K562 (cell line): ENCODE results near the gene SCRN1. TPM values are rescaled to one million over a fixed set of nuclear protein-coding genes. Genes with fewer than 3 reads are reported as not detected.

ENCODE experiments used
- CHD4 ChIP-seq: fragments of 200-600 bp; sonication (generic); IDR thresholded peaks from 3 replicates; pipeline ENCODE4 v1.6.1; 2012; ENCODE audit warnings: low read depth, mild to moderate bottlenecking, mixed read lengths, low read length, inconsistent platforms; ENCODE audit not compliant: insufficient read depth, insufficient replicate concordance, poor library complexity, severe bottlenecking
- E2F3 ChIP-seq: fragments of 250-450 bp; sonication (Bioruptor Pico); IDR thresholded peaks from 2 replicates; pipeline ENCODE4 v1.4.0; 2020; ENCODE audit warnings: mild to moderate bottlenecking
- ELK3 ChIP-seq: fragments of 450-650 bp; formaldehyde crosslinking; IDR thresholded peaks from 2 replicates; pipeline ENCODE4 v1.4.0; 2020; ENCODE audit warnings: mild to moderate bottlenecking
- GTF2F1 ChIP-seq: IDR thresholded peaks from 2 replicates; pipeline ENCODE4 v1.6.1; 2011; ENCODE audit warnings: low read depth, low read length, improper control_type of control experiment
- HDAC8 ChIP-seq: fragments of 450-650 bp; IDR thresholded peaks from 2 replicates; pipeline ENCODE4 v1.6.1; 2016; ENCODE audit warnings: mild to moderate bottlenecking, missing genetic modification characterization, moderate library complexity, missing compliant biosample characterization
- KLF6 ChIP-seq: fragments of 250-450 bp; sonication (Bioruptor Pico); IDR thresholded peaks from 2 replicates; pipeline ENCODE4 v1.4.0; 2020; ENCODE audit warnings: mild to moderate bottlenecking, moderate library complexity, borderline replicate concordance
- MBD2 ChIP-seq: sonication (generic); IDR thresholded peaks from 2 replicates; pipeline ENCODE4 v1.6.1; 2016; ENCODE audit warnings: low read depth, borderline replicate concordance
- MCM3 ChIP-seq: fragments of 450-650 bp; IDR thresholded peaks from 2 replicates; pipeline ENCODE4 v1.6.1; 2016
- NBN ChIP-seq: fragments of 450-650 bp; IDR thresholded peaks from 2 replicates; pipeline ENCODE4 v1.6.1; 2016; ENCODE audit warnings: low read depth, mild to moderate bottlenecking
- RHOXF2B ChIP-seq: fragments of 250-450 bp; sonication (Bioruptor Pico); conservative IDR thresholded peaks from 2 replicates; pipeline ENCODE4 v1.5.1; 2021
- TAL1 ChIP-seq: fragments of 450-650 bp; IDR thresholded peaks from 2 replicates; pipeline ENCODE4 v1.6.1; 2016; ENCODE audit warnings: mild to moderate bottlenecking
- THRAP3 ChIP-seq: fragments of 450-650 bp; IDR thresholded peaks from 2 replicates; pipeline ENCODE4 v1.6.1; 2016; ENCODE audit warnings: mild to moderate bottlenecking, inconsistent platforms, borderline replicate concordance
- ZBTB5 ChIP-seq: fragments of 450-650 bp; IDR thresholded peaks from 2 replicates; pipeline ENCODE4 v1.6.1; 2017; ENCODE audit warnings: antibody characterized with exemption
- ZNF644 ChIP-seq: fragments of 200-800 bp; sonication (Bioruptor generic); IDR thresholded peaks from 2 replicates; pipeline ENCODE4 v1.6.1; 2016; ENCODE audit warnings: low read depth, missing genetic modification characterization, missing compliant biosample characterization
- ZNF699 ChIP-seq: fragments of 250-450 bp; sonication (Bioruptor Pico); IDR thresholded peaks from 2 replicates; pipeline ENCODE4 v1.8.0; 2021; ENCODE audit warnings: mild to moderate bottlenecking, moderate library complexity; ENCODE audit not compliant: insufficient replicate concordance
- polyA plus RNA-seq, 8 experiments: library from polyadenylated mRNA; depleted of rRNA in 4 of 8; stranded (reverse) in 5 of 8; unstranded in 3 of 8; fragments of >200 nt; fragmentation: Nextera tagmentation in 2 of 8; fragmentation: Illumina TruSeq in 1 of 8; extraction: Ambion mirVana in 2 of 8; extraction: Trizol in 1 of 8; gene quantifications; 2 replicates each; pipeline versions ENCODE4 v1.2.1 to v1.2.3, GENCODE V29; 2011 to 2014; ENCODE audit warnings: inconsistent platforms in 1 of 8, missing spikeins in 1 of 8
- total RNA-seq, 7 experiments: library from RNA; depleted of rRNA in 6 of 7; stranded (reverse); fragments of >200 nt in 6 of 7; fragmentation: Illumina TruSeq in 2 of 7; extraction: Trizol in 2 of 7; gene quantifications; 2 replicates each; pipeline versions ENCODE4 v1.2.1 to v1.2.3, GENCODE V29; 2011 to 2021; ENCODE audit warnings: low replicate concordance in 1 of 7
- TF ChIP-seq, protein P1 (sequence below): sonication (generic); formaldehyde crosslinking; IDR thresholded peaks from 2 replicates; pipeline ENCODE4 v1.8.0; 2023; ENCODE audit warnings: mild to moderate bottlenecking, missing genetic modification reagents
- TF ChIP-seq, protein P2 (sequence below): fragments of 200-400 bp; formaldehyde crosslinking; IDR thresholded peaks from 2 replicates; pipeline ENCODE4 v1.6.1; 2017; ENCODE audit warnings: mild to moderate bottlenecking, low read depth, low read length, moderate library complexity

Gene SCRN1
- total and polyA plus RNA-seq, 9 of the 15 experiments (the other 6 are each of a cell fraction or from before 2014, with no cell fraction given), result 0.13 to 1.4 (median 0.20) TPM

DNA sequence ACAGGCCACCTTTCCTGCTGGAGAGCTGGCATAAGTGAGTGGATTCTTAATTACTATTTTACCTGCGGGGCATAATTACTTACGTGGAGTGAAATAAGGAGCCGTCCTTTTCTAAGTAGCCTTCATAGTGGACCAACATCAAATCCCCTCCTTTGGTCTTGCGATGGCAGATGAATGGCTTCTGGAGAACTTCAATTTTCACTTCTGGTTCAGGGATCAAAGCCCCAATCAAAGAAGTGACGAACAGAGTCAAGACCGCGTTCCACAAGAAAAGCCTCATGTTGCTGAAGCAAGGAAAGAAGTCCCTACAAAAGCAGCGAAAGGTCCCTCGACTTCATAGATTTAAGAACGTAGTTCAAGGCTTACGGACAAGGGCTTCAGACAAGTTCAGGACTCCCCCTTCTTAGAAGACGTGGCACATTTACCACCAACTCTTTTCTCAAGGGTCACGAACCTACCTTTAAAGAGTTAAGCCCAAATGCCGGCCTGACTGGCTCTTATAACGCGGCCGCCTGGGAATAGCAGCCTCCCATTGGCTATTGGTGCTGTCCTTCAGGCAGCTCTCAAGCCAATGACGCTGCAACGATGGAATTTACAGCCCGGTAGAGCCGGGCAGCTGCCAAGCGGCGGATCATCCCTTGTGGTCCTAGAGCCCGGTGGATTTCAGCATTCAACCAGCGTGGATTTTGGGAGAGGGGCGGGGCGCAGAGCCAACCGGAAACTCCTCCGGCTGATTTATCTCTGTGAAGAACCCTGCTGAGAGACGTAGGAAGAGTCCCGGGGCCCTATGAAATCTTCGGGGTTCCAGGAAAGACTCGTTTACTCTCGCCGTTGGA lies 36.8 kb upstream of the SCRN1 start, which contains the start of gene FKBP14 (continued):
- TF ChIP-seq, protein P1, sequence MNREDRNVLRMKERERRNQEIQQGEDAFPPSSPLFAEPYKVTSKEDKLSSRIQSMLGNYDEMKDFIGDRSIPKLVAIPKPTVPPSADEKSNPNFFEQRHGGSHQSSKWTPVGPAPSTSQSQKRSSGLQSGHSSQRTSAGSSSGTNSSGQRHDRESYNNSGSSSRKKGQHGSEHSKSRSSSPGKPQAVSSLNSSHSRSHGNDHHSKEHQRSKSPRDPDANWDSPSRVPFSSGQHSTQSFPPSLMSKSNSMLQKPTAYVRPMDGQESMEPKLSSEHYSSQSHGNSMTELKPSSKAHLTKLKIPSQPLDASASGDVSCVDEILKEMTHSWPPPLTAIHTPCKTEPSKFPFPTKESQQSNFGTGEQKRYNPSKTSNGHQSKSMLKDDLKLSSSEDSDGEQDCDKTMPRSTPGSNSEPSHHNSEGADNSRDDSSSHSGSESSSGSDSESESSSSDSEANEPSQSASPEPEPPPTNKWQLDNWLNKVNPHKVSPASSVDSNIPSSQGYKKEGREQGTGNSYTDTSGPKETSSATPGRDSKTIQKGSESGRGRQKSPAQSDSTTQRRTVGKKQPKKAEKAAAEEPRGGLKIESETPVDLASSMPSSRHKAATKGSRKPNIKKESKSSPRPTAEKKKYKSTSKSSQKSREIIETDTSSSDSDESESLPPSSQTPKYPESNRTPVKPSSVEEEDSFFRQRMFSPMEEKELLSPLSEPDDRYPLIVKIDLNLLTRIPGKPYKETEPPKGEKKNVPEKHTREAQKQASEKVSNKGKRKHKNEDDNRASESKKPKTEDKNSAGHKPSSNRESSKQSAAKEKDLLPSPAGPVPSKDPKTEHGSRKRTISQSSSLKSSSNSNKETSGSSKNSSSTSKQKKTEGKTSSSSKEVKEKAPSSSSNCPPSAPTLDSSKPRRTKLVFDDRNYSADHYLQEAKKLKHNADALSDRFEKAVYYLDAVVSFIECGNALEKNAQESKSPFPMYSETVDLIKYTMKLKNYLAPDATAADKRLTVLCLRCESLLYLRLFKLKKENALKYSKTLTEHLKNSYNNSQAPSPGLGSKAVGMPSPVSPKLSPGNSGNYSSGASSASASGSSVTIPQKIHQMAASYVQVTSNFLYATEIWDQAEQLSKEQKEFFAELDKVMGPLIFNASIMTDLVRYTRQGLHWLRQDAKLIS (CRISPR knock-in tag), result 0 out of 2 replicates have a peak, but pooled peaks have one; percentile 23
- no peak for TF ChIP-seq HDAC8 (tag)
- peak; percentile 94 for TF ChIP-seq MBD2
- TF ChIP-seq RHOXF2B (CRISPR knock-in tag), result no peak
- no peak for TF ChIP-seq ZNF699 (CRISPR knock-in tag)
- TF ChIP-seq CHD4, result no peak
- TF ChIP-seq ELK3 (CRISPR knock-in tag), result no peak
- TF ChIP-seq GTF2F1, result no peak
- TF ChIP-seq, protein P2, sequence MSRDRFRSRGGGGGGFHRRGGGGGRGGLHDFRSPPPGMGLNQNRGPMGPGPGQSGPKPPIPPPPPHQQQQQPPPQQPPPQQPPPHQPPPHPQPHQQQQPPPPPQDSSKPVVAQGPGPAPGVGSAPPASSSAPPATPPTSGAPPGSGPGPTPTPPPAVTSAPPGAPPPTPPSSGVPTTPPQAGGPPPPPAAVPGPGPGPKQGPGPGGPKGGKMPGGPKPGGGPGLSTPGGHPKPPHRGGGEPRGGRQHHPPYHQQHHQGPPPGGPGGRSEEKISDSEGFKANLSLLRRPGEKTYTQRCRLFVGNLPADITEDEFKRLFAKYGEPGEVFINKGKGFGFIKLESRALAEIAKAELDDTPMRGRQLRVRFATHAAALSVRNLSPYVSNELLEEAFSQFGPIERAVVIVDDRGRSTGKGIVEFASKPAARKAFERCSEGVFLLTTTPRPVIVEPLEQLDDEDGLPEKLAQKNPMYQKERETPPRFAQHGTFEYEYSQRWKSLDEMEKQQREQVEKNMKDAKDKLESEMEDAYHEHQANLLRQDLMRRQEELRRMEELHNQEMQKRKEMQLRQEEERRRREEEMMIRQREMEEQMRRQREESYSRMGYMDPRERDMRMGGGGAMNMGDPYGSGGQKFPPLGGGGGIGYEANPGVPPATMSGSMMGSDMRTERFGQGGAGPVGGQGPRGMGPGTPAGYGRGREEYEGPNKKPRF, result no peak
- no peak for TF ChIP-seq THRAP3
- TF ChIP-seq NBN, result no peak; the same call in 1 of the 2 replicates
- TF ChIP-seq TAL1, result no peak
- no peak for TF ChIP-seq ZBTB5
- TF ChIP-seq MCM3, result no peak
- no peak for TF ChIP-seq ZNF644 (tag)
- TF ChIP-seq KLF6 (CRISPR knock-in tag), result no peak
- TF ChIP-seq E2F3, result no peak
